22Rv1 (cell line): ENCODE results near the gene DIP2C.

Experiments
- CTCF ChIP-seq: fragments of 450-650 bp; IDR thresholded peaks from 2 replicates; pipeline ENCODE4 v1.5.1; 2017; ENCODE audit warnings: mild to moderate bottlenecking
- ZFX ChIP-seq: fragments of 450-650 bp; IDR thresholded peaks from 2 replicates; pipeline ENCODE4 v1.6.1; 2017; ENCODE audit warnings: antibody characterized with exemption, borderline replicate concordance

GRCh38 chr10:436013-436697 is 253.3 kb downstream of the DIP2C start:
- TF ChIP-seq CTCF (no peak), ZFX (no peak)
